Fibroblast of villous mesenchyme (primary cell): Measurements from ENCODE around the gene PRR11. TPM values are rescaled to one million over a fixed set of nuclear protein-coding genes. Genes with fewer than 3 reads are reported as not detected.

Source experiments
- DNase-seq: peaks from one replicate; pipeline ENCODE4 v3.0.0-alpha.2; 2010; ENCODE audit warnings: low read depth
- H3K4me3 ChIP-seq: 2 replicates; pipeline ENCODE4 v1.5.1; 2011; ENCODE audit warnings: low read depth, mild to moderate bottlenecking, low read length
- CTCF ChIP-seq: IDR thresholded peaks from 2 replicates; pipeline ENCODE4 v1.5.1; 2012; ENCODE audit warnings: low read depth, mild to moderate bottlenecking, low read length; ENCODE audit not compliant: insufficient read depth
- total RNA-seq: library from RNA; depleted of rRNA; stranded (reverse); fragments of >200 nt; gene quantifications from 2 replicates; pipeline ENCODE4 v1.2.3, GENCODE V29; 2012

The PRR11 gene
- total RNA-seq, 1 donor, result 11.2 TPM

DNA sequence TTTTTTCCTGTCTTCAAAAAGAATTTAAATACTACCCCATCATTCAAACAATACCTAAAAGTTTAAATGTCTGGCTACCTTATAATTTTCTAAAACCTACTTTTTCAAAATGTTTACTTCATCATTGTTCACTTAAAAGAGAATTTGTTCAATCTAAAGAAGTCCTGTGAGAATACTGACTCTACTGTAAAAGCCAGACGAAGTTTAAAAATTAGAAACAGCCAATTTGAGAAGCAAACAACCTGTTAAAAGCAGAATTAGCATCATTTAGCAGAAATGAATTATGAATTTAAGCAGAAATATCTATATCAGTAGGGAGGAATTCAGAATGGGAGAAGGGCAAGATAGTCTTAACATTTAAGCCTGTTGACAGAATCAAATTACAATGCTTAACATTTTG, 2.6 kb upstream of the PRR11 start:
- peak; percentile 5 for DNase-seq
- TF ChIP-seq CTCF, result no peak
- H3K4me3 ChIP-seq, result peak overlapping the region; percentile 77

DNA sequence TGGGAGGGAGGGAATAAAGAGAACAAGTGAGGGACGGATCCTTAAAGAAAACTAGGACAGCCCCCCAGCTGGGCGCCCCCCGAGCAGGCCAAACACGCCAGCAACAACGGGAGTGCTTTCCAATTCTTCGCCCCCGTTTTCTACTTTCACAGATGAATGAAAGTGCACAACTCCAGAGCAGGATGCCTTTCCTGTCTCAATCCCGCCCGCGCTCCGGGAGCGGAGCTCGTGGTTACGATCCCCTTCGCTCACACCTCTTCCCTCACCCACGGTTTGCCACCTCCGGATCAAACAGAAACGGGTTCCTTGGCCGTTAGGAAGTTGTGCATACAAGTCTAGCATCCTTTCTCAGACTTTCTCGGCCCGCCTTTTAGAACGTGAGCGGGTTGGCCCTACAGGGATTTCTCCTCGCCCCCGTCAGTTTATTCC, 1.2 kb upstream of the PRR11 start:
- DNase-seq, result peak; percentile 56
- peak overlapping the region; percentile 77 for H3K4me3 ChIP-seq
- TF ChIP-seq CTCF, result no peak

GRCh38 chr17:59154721-59155438, 666 bp upstream of the PRR11 start, which contains the start of gene SKA2:
Gene SKA2 (minus strand): TSS chr17:59155186. CDS start chr17:59155163, 23 bp downstream.
- TF ChIP-seq CTCF, result no peak
- no peak for DNase-seq
- H3K4me3 ChIP-seq, result peak within 1 kb of the TSS; percentile 77

- DNase-seq, result peak; percentile 51
- no peak for TF ChIP-seq CTCF
- H3K4me3 ChIP-seq, result peak overlapping the region; percentile 24
These were observed 4.8 kb downstream of the PRR11 start for GRCh38 chr17:59160157-59161025.

GRCh38 chr17:59161477-59161876, 5.9 kb downstream of the PRR11 start:
- no peak for DNase-seq
- no peak for TF ChIP-seq CTCF
- no peak overlapping the region for H3K4me3 ChIP-seq

DNA sequence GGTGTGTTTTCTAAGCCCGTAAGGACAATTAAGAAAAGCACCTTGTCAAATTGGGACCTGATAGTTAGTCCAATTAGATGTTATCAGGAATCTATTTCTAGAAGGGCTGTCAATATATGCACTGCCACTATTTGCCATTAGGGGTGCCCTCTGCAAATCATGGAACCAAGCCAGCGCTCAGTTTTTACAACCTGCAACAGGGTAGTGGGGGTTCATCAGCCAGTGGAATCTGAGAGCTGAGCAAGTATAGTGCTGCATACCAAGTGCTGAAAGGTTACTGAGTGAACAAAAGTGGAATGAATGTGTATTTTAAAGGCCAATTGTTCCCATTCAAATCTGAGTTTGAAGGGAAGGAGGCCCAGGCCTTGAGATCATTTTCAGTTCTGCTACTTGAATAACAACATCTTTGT, 10.4 kb downstream of the PRR11 start:
- peak; percentile 62 for TF ChIP-seq CTCF
- no peak overlapping the region for H3K4me3 ChIP-seq
- peak; percentile 45 for DNase-seq
